SU-DHL-6 (cell line): ENCODE measurements around the gene NHSL2.

ENCODE experiments used
- EZH2phosphoT487 ChIP-seq: fragments of 200-600 bp; sonication (generic), shearing (Covaris generic); conservative IDR thresholded peaks from 2 replicates; pipeline ENCODE4 v1.6.1; 2018; ENCODE audit warnings: mild to moderate bottlenecking, antibody characterized with exemption, low read length, moderate library complexity, mixed read lengths
- TF ChIP-seq, protein P1 (sequence below): fragments of 200-600 bp; sonication (generic); IDR thresholded peaks from one replicate; pipeline ENCODE4 v1.5.1; 2017; ENCODE audit warnings: antibody characterized with exemption, mild to moderate bottlenecking, low read length, moderate library complexity; ENCODE audit not compliant: insufficient read depth, poor library complexity, severe bottlenecking

DNA sequence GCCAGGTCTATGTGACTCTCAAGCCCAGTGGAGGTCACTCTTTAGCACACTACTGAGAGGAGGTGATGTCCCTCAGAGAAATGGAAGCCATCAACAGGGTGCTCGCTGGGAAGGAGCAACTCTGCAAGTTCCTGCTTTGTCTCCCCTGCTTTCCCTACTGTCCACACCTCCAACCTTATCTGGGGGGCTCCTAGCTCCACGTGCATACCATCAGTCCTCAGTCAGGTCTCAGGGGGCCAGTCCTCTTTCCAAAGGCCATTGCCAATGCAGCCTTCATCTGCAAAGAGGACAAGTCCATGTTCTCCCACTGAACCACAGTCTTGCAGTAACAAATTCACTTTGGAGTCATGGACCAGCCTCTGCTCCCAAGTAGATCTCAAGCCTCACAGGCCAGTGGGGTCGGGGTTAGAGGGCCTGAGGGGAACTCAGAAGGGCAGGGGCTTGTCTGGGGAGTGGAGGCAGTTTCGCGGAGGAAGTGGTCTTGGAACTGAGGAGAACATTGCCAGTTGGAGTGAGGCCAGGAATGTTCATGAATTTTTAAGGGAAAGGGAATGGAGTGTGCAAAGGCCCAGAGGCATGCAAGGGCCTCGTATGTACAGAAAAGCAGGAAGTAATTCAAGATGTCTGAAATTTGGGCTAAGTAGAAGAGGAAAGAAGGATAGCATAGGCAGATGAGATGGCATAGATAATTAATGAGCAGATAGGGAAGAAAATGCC lies 212.1 kb downstream of the NHSL2 start:
- TF ChIP-seq, protein P1, sequence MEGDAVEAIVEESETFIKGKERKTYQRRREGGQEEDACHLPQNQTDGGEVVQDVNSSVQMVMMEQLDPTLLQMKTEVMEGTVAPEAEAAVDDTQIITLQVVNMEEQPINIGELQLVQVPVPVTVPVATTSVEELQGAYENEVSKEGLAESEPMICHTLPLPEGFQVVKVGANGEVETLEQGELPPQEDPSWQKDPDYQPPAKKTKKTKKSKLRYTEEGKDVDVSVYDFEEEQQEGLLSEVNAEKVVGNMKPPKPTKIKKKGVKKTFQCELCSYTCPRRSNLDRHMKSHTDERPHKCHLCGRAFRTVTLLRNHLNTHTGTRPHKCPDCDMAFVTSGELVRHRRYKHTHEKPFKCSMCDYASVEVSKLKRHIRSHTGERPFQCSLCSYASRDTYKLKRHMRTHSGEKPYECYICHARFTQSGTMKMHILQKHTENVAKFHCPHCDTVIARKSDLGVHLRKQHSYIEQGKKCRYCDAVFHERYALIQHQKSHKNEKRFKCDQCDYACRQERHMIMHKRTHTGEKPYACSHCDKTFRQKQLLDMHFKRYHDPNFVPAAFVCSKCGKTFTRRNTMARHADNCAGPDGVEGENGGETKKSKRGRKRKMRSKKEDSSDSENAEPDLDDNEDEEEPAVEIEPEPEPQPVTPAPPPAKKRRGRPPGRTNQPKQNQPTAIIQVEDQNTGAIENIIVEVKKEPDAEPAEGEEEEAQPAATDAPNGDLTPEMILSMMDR, result no peak
- TF ChIP-seq EZH2phosphoT487, result no peak
